Lower lobe of right lung (tissue), 2 donors: ENCODE measurements around the gene CLEC19A. TPM values are rescaled to one million over a fixed set of nuclear protein-coding genes. Genes with fewer than 3 reads are reported as not detected.

Experiments used
- ATAC-seq, 2 donors: fragments of 200-7000 bp; cut with Tn5 transposase; one replicate each; pipeline ENCODE4 v1.9.1; 2020 to 2022; ENCODE audit warnings: mild to moderate bottlenecking in 2 of 2, moderate library complexity in 2 of 2
- DNase-seq: peaks from one replicate; pipeline ENCODE4 v3.0.0-alpha.2; 2020
- H3K27ac ChIP-seq: fragments of 200-600 bp; one replicate; pipeline ENCODE4 v1.8.0; 2022
- H3K27me3 ChIP-seq: fragments of 200-600 bp; one replicate; pipeline ENCODE4 v1.8.0; 2022; ENCODE audit warnings: low read depth
- H3K36me3 ChIP-seq: fragments of 200-600 bp; one replicate; pipeline ENCODE4 v1.8.0; 2022; ENCODE audit warnings: mild to moderate bottlenecking
- H3K4me1 ChIP-seq: fragments of 200-600 bp; one replicate; pipeline ENCODE4 v1.8.0; 2022
- H3K4me3 ChIP-seq: fragments of 200-600 bp; one replicate; pipeline ENCODE4 v1.8.0; 2022; ENCODE audit warnings: mild to moderate bottlenecking
- H3K9me3 ChIP-seq: fragments of 200-600 bp; one replicate; pipeline ENCODE4 v1.8.0; 2022
- intact Hi-C: fragments of 100-400 bp; cut with DNase I; formaldehyde crosslinking; loops from one replicate; pipeline ENCODE4 v1.11.0; 2022
- total RNA-seq: library from RNA; stranded (reverse); fragmentation: NEBNext Ultra II Directional; extraction: Animal tissue kit (Norgen Biotek cat#: 25700); gene quantifications from one replicate; pipeline ENCODE4 v1.2.1, GENCODE V29; 2021
- TF ChIP-seq, protein P1 (sequence below): fragments of 200-600 bp; IDR thresholded peaks from one replicate; pipeline ENCODE4 v1.8.0; 2022; ENCODE audit warnings: antibody characterized with exemption, mild to moderate bottlenecking
- donor health status: DM: no; HTN: yes; CAD: no; lungs with severe emphysema.

CLEC19A gene
- total RNA-seq, 1 donor from 2014 or later: not detected

DNA sequence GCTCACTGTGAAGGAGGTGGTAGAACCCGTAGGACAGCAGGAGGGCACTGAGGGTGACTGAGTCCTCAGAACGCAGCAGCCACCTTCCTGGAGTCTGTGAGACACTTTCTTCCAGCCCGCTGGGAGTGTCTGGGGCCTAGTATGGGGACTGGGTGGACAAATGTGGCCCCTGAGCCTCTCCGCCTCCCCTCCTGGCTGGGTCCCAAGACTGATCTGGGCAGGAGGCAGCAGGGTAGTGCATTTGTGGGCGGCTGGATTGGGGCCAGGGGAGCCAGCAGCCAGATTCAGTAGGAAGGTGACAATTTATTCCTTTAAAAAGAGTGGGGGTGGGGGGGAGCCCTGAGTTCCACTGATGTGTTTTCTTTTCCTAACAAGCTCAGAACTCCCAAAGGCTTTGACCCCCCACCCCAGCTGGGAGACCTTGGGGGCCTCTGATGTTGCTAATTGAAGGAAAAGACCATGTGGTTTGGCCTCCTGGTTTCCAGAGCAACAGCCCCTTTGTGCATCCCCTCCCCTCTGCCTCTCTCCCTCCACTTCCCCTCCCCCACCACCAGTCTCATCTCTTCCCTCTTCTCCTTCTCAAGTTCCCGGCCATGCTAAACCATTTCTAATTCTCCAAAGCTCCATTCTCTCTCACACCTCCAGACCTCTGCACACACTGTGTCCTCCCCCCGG, 4.4 kb downstream of the CLEC19A start:
- intact Hi-C loops: no loop called here
- H3K27me3 ChIP-seq: no peaks in the 10 kb centered on the region
- ATAC-seq: no peak
- TF ChIP-seq, protein P1, sequence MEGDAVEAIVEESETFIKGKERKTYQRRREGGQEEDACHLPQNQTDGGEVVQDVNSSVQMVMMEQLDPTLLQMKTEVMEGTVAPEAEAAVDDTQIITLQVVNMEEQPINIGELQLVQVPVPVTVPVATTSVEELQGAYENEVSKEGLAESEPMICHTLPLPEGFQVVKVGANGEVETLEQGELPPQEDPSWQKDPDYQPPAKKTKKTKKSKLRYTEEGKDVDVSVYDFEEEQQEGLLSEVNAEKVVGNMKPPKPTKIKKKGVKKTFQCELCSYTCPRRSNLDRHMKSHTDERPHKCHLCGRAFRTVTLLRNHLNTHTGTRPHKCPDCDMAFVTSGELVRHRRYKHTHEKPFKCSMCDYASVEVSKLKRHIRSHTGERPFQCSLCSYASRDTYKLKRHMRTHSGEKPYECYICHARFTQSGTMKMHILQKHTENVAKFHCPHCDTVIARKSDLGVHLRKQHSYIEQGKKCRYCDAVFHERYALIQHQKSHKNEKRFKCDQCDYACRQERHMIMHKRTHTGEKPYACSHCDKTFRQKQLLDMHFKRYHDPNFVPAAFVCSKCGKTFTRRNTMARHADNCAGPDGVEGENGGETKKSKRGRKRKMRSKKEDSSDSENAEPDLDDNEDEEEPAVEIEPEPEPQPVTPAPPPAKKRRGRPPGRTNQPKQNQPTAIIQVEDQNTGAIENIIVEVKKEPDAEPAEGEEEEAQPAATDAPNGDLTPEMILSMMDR: no peak
- no peak for DNase-seq
- H3K36me3 ChIP-seq: no peaks in the 10 kb centered on the region
- H3K4me1 ChIP-seq: peaks cover 3% of the 10 kb centered on the region
- no peak overlapping the region for H3K4me3 ChIP-seq
- no peak overlapping the region for H3K27ac ChIP-seq
- H3K9me3 ChIP-seq: no peaks in the 10 kb centered on the region

DNA sequence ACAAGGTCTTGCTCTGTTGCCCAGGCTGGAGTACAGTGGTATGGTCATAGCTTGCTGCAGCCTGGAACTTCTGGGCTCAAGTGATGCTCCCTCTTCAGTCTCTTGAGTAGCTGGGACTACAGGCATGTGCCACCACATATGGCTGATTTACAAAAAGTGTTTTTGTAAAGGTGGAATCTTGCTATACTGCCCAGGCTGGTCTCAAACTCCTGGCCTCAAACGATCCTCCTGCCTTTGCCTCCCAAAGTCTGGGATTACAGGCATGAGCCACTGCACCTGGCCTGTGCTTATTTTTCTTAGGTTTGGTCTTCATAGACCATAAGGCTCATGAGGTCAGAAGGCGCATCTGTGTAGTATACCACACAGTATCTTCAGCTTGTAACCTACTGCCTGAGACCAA, 5.3 kb downstream of the CLEC19A start:
- Histone ChIP-seq H3K27me3 (no peaks in the 10 kb centered on the region), H3K9me3 (no peaks in the 10 kb centered on the region), H3K36me3 (no peaks in the 10 kb centered on the region), H3K4me1 (peaks cover 4% of the 10 kb centered on the region), H3K27ac (no peak overlapping the region), H3K4me3 (no peak overlapping the region)
- DNase-seq (no peak), ATAC-seq (no peak)
- intact Hi-C loops: no loop called here
- TF ChIP-seq, protein P1: no peak

DNA sequence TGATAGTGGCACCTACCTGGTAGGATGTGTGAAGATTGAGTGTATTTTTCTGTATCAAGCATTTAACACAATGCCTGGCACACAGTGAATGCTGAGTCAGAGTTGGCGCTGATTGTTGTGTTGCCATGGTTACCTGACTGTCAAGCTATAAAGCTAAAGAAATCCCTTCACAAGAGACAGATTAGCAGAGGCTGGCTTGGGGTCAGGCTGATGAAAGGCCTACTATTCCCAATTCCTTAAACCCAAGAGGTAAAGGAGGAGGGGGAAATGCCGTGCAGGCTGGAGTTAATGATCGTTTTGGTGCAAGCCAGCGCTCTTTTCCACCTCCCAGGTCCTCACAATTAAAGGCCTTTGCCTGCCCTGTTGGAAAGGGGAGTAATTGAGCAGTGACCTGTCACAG, 5.9 kb downstream of the CLEC19A start:
- no peak overlapping the region for H3K27ac ChIP-seq
- TF ChIP-seq, protein P1: no peak
- H3K27me3 ChIP-seq: no peaks in the 10 kb centered on the region
- H3K9me3 ChIP-seq: no peaks in the 10 kb centered on the region
- intact Hi-C loops: no loop called here
- H3K4me3 ChIP-seq: no peak overlapping the region
- peaks cover 4% of the 10 kb centered on the region for H3K4me1 ChIP-seq
- H3K36me3 ChIP-seq: no peaks in the 10 kb centered on the region
- no peak for DNase-seq
- ATAC-seq: no peak

DNA sequence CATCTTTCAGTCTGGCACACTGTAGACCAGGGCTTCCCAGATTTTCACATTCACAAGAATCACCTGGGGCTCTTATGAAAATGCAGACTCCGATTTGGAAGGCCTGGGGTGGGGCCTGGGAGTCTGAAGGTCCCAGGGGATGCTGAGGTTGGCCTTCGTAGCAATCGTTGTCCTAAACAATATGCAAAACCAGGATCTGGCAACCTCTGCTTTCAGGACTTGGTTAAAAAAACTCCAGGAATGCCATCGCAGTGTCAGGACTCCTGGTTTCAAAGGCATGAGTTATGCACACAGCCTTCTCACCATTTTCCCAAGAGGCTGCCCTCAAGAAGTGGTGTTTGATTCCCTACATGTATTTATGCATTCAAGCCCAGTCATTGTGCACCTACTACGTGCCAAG, 6.7 kb downstream of the CLEC19A start:
- ATAC-seq (no peak), DNase-seq (no peak)
- Histone ChIP-seq H3K36me3 (no peaks in the 10 kb centered on the region), H3K9me3 (no peaks in the 10 kb centered on the region), H3K4me3 (no peak overlapping the region), H3K4me1 (peaks cover 4% of the 10 kb centered on the region), H3K27me3 (no peaks in the 10 kb centered on the region), H3K27ac (no peak overlapping the region)
- TF ChIP-seq, protein P1: no peak
- intact Hi-C loops: no loop called here

DNA sequence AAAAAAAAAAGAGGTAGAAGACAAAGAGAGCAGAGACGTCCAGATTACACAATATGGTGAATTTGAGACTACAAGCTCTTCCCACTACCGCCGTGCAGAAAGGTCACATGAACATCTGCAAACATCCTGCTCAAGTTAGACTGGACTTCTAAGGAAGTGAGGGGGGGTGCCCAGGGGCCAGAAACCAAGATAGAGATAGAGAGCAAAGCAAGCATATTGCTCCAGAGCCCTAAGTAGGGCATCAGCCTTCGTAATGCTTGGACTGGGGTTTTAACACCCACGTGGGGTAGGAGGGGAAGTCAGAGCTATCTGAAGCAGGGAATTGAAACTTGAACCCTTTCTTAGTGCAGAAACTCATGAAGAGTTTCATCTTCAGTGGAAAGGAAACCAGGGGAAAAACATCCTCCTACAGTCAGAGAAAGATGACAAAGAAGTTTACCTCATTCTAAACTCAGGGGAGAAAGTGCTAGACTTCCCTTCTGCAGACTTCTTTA, 8.7 kb downstream of the CLEC19A start:
- H3K27me3 ChIP-seq: no peaks in the 10 kb centered on the region
- H3K9me3 ChIP-seq: no peaks in the 10 kb centered on the region
- no peaks in the 10 kb centered on the region for H3K36me3 ChIP-seq
- peaks cover 4% of the 10 kb centered on the region for H3K4me1 ChIP-seq
- H3K4me3 ChIP-seq: no peak overlapping the region
- no peak overlapping the region for H3K27ac ChIP-seq
- intact Hi-C loops: no loop called here
- TF ChIP-seq, protein P1: no peak
- DNase-seq: peak; percentile 88
- ATAC-seq: peak; percentile 83 to 89
